HEK293 (cell line): ENCODE data around the gene ACP1.

Experiments used
- CTCF ChIA-PET: fragments of 350-600 bp; formaldehyde crosslinking; extraction: SDS; loops from one replicate; lab custom pipeline; 2021; ENCODE audit warnings: antibody characterized with exemption; lab: Yijun Ruan, JAX
- POLR2A ChIA-PET: fragments of 300-600 bp; formaldehyde crosslinking; extraction: SDS; loops from one replicate; lab custom pipeline; 2020; ENCODE audit warnings: antibody characterized with exemption, inconsistent platforms; lab: Yijun Ruan, JAX
- H3K27ac ChIP-seq: fragments of 200-500 bp; sonication (Bioruptor generic); 2 replicates; pipeline ENCODE4 v1.5.1; 2014; ENCODE audit warnings: low read depth, low read length, control low read depth, inconsistent platforms; ENCODE audit errors: extremely low read depth
- H3K36me3 ChIP-seq, 2 experiments: fragments of 200-500 bp in 1 of 2; sonication (Bioruptor generic) in 1 of 2; 1 replicate in 1 of 2; 2 replicates in 1 of 2; pipeline ENCODE4 v1.5.1; 2014 to 2017; ENCODE audit warnings: inconsistent platforms in 2 of 2, low read length in 2 of 2; ENCODE audit not compliant: control insufficient read depth in 2 of 2, insufficient read depth in 1 of 2
- H3K4me1 ChIP-seq: fragments of 200-500 bp; sonication (Bioruptor generic); 2 replicates; pipeline ENCODE4 v1.5.1; 2014; ENCODE audit warnings: mild to moderate bottlenecking, low read length, inconsistent platforms; ENCODE audit not compliant: control insufficient read depth, insufficient read depth
- H3K4me3 ChIP-seq: 2 replicates; pipeline ENCODE4 v1.5.1; 2011; ENCODE audit warnings: low read depth, mild to moderate bottlenecking, control low read depth, low read length, moderate library complexity
- H3K9me3 ChIP-seq: fragments of 200-500 bp; sonication (Bioruptor generic); 2 replicates; pipeline ENCODE4 v1.5.1; 2014; ENCODE audit warnings: low read depth, low read length, inconsistent platforms; ENCODE audit not compliant: control insufficient read depth, insufficient read depth
- GLIS1 ChIP-seq: fragments of 450-650 bp; formaldehyde crosslinking; IDR thresholded peaks from 2 replicates; pipeline ENCODE4 v1.5.1; 2016; ENCODE audit warnings: missing biosample characterization, missing genetic modification characterization
- HOXA7 ChIP-seq: sonication (generic); formaldehyde crosslinking; IDR thresholded peaks from 2 replicates; pipeline ENCODE4 v1.8.1; 2022; ENCODE audit warnings: missing genetic modification reagents, borderline replicate concordance
- PRDM2 ChIP-seq: fragments of 450-650 bp; formaldehyde crosslinking; IDR thresholded peaks from 2 replicates; pipeline ENCODE4 v1.5.1; 2016; ENCODE audit warnings: missing biosample characterization, missing genetic modification characterization, borderline replicate concordance
- RBAK ChIP-seq: fragments of 450-650 bp; formaldehyde crosslinking; IDR thresholded peaks from 2 replicates; pipeline ENCODE4 v1.5.1; 2016; ENCODE audit warnings: missing biosample characterization, missing genetic modification characterization
- SP2 ChIP-seq: fragments of 450-650 bp; formaldehyde crosslinking; IDR thresholded peaks from 2 replicates; pipeline ENCODE4 v1.5.1; 2016; ENCODE audit warnings: missing biosample characterization, missing genetic modification characterization
- YY2 ChIP-seq: fragments of 450-650 bp; formaldehyde crosslinking; IDR thresholded peaks from 2 replicates; pipeline ENCODE4 v1.5.1; 2016; ENCODE audit warnings: missing biosample characterization, missing genetic modification characterization
- ZBTB17 ChIP-seq: fragments of 450-650 bp; formaldehyde crosslinking; IDR thresholded peaks from 2 replicates; pipeline ENCODE4 v1.5.1; 2016; ENCODE audit warnings: missing biosample characterization, missing genetic modification characterization
- ZNF121 ChIP-seq: fragments of 450-650 bp; formaldehyde crosslinking; IDR thresholded peaks from 2 replicates; pipeline ENCODE4 v1.5.1; 2016; ENCODE audit warnings: missing biosample characterization, missing genetic modification characterization
- ZNF184 ChIP-seq: fragments of 450-650 bp; IDR thresholded peaks from 2 replicates; pipeline ENCODE4 v1.5.1; 2018; ENCODE audit warnings: missing biosample characterization, mild to moderate bottlenecking, missing genetic modification characterization
- ZNF26 ChIP-seq: fragments of 450-650 bp; formaldehyde crosslinking; IDR thresholded peaks from 2 replicates; pipeline ENCODE4 v1.5.1; 2016; ENCODE audit warnings: missing biosample characterization, missing genetic modification characterization
- ZNF394 ChIP-seq: fragments of 450-650 bp; formaldehyde crosslinking; IDR thresholded peaks from 2 replicates; pipeline ENCODE4 v1.5.1; 2016; ENCODE audit warnings: missing biosample characterization, missing genetic modification characterization, mild to moderate bottlenecking, moderate library complexity, borderline replicate concordance
- ZNF501 ChIP-seq: fragments of 450-650 bp; formaldehyde crosslinking; IDR thresholded peaks from 2 replicates; pipeline ENCODE4 v1.5.1; 2016; ENCODE audit warnings: missing biosample characterization, missing genetic modification characterization
- ZNF600 ChIP-seq: fragments of 450-650 bp; formaldehyde crosslinking; IDR thresholded peaks from 2 replicates; pipeline ENCODE4 v1.5.1; 2016; ENCODE audit warnings: missing biosample characterization, missing genetic modification characterization
- ZNF629 ChIP-seq: fragments of 450-650 bp; formaldehyde crosslinking; IDR thresholded peaks from 2 replicates; pipeline ENCODE4 v1.5.1; 2017; ENCODE audit warnings: missing biosample characterization, missing genetic modification characterization
- ZNF658 ChIP-seq: fragments of 450-650 bp; formaldehyde crosslinking; IDR thresholded peaks from 2 replicates; pipeline ENCODE4; 2016; ENCODE audit warnings: missing biosample characterization, missing genetic modification characterization
- ZNF660 ChIP-seq: fragments of 450-650 bp; IDR thresholded peaks from 2 replicates; pipeline ENCODE4 v1.5.1; 2018; ENCODE audit warnings: missing biosample characterization, mild to moderate bottlenecking, missing genetic modification characterization
- ZNF76 ChIP-seq: fragments of 450-650 bp; formaldehyde crosslinking; IDR thresholded peaks from 2 replicates; pipeline ENCODE4; 2016; ENCODE audit warnings: low read depth, missing biosample characterization, missing genetic modification characterization, borderline replicate concordance
- TF ChIP-seq, protein P1 (sequence below): fragments of 450-650 bp; formaldehyde crosslinking; IDR thresholded peaks from 2 replicates; pipeline ENCODE4 v1.5.1; 2017; ENCODE audit warnings: missing biosample characterization, missing genetic modification characterization
- TF ChIP-seq, protein P2 (sequence below): fragments of 450-650 bp; formaldehyde crosslinking; IDR thresholded peaks from 2 replicates; pipeline ENCODE4 v1.5.1; 2016; ENCODE audit warnings: missing biosample characterization, missing genetic modification characterization
- TF ChIP-seq, protein P3 (sequence below): fragments of 450-650 bp; formaldehyde crosslinking; conservative IDR thresholded peaks from 2 replicates; pipeline ENCODE4 v1.5.1; 2016; ENCODE audit warnings: low read depth, missing biosample characterization, missing genetic modification characterization

ACP1 gene

GRCh38 chr2:256094-256493, 8.7 kb upstream of the ACP1 start:
- ChIA-PET CTCF (interaction anchor here (1.0 kb wide), 1 partner anchor 76 kb away, joined by 3 read pairs; no protein-coding TSS in a partner anchor), POLR2A (no interaction called here)
- H3K4me3 ChIP-seq: no peak overlapping the region
- H3K4me1 ChIP-seq: no peaks in the 10 kb centered on the region
- TF ChIP-seq, protein P1, sequence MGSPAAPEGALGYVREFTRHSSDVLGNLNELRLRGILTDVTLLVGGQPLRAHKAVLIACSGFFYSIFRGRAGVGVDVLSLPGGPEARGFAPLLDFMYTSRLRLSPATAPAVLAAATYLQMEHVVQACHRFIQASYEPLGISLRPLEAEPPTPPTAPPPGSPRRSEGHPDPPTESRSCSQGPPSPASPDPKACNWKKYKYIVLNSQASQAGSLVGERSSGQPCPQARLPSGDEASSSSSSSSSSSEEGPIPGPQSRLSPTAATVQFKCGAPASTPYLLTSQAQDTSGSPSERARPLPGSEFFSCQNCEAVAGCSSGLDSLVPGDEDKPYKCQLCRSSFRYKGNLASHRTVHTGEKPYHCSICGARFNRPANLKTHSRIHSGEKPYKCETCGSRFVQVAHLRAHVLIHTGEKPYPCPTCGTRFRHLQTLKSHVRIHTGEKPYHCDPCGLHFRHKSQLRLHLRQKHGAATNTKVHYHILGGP (tag by site-specific recombination): no peak
- TF ChIP-seq ZNF658 (tag by site-specific recombination): no peak
- TF ChIP-seq ZBTB17: no peak
- TF ChIP-seq ZNF121 (tag by site-specific recombination): no peak
- no peaks in the 10 kb centered on the region for H3K9me3 ChIP-seq
- no peak overlapping the region for H3K27ac ChIP-seq
- no peaks in the 10 kb centered on the region for H3K36me3 ChIP-seq

DNA sequence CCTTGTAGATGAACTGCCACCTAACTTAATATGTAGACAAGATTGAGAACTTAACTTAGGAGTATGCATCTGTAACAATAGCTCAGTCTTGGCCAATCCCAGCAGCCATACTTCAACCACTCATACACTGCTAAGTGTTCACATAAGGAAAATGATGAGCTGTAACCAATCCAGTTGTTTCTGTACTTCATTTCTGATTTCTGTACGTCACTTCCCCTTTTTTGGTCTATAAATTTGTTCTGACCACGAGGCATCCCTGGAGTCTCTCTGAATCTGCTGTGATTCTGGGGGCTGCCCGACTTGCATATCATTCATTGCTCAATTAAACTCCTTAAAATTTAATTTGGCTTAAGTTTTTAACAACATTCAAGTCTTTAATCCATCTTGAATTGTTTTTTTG, 7.3 kb upstream of the ACP1 start:
- POLR2A ChIA-PET: no interaction called here
- CTCF ChIA-PET: interaction anchor here (0.8 to 1.2 kb wide), 2 partner anchors 11 to 12 kb away, joined by 3 to 4 read pairs; no protein-coding TSS in a partner anchor
- TF ChIP-seq ZNF660 (tag by site-specific recombination) (no peak), PRDM2 (no peak), HOXA7 (CRISPR knock-in tag) (no peak), YY2 (tag by site-specific recombination) (no peak), GLIS1 (tag by site-specific recombination) (no peak), SP2 (tag by site-specific recombination) (no peak), RBAK (tag by site-specific recombination) (no peak), ZNF600 (tag by site-specific recombination) (no peak), ZNF76 (no peak), ZNF184 (tag by site-specific recombination) (no peak), ZNF26 (no peak), ZNF629 (no peak), ZNF394 (tag by site-specific recombination) (no peak), ZNF501 (no peak)
- TF ChIP-seq, protein P2, sequence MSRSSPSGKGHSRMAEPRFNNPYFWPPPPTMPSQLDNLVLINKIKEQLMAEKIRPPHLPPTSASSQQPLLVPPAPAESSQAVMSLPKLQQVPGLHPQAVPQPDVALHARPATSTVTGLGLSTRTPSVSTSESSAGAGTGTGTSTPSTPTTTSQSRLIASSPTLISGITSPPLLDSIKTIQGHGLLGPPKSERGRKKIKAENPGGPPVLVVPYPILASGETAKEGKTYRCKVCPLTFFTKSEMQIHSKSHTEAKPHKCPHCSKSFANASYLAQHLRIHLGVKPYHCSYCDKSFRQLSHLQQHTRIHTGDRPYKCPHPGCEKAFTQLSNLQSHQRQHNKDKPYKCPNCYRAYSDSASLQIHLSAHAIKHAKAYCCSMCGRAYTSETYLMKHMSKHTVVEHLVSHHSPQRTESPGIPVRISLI (tag by site-specific recombination): no peak
- TF ChIP-seq, protein P3, sequence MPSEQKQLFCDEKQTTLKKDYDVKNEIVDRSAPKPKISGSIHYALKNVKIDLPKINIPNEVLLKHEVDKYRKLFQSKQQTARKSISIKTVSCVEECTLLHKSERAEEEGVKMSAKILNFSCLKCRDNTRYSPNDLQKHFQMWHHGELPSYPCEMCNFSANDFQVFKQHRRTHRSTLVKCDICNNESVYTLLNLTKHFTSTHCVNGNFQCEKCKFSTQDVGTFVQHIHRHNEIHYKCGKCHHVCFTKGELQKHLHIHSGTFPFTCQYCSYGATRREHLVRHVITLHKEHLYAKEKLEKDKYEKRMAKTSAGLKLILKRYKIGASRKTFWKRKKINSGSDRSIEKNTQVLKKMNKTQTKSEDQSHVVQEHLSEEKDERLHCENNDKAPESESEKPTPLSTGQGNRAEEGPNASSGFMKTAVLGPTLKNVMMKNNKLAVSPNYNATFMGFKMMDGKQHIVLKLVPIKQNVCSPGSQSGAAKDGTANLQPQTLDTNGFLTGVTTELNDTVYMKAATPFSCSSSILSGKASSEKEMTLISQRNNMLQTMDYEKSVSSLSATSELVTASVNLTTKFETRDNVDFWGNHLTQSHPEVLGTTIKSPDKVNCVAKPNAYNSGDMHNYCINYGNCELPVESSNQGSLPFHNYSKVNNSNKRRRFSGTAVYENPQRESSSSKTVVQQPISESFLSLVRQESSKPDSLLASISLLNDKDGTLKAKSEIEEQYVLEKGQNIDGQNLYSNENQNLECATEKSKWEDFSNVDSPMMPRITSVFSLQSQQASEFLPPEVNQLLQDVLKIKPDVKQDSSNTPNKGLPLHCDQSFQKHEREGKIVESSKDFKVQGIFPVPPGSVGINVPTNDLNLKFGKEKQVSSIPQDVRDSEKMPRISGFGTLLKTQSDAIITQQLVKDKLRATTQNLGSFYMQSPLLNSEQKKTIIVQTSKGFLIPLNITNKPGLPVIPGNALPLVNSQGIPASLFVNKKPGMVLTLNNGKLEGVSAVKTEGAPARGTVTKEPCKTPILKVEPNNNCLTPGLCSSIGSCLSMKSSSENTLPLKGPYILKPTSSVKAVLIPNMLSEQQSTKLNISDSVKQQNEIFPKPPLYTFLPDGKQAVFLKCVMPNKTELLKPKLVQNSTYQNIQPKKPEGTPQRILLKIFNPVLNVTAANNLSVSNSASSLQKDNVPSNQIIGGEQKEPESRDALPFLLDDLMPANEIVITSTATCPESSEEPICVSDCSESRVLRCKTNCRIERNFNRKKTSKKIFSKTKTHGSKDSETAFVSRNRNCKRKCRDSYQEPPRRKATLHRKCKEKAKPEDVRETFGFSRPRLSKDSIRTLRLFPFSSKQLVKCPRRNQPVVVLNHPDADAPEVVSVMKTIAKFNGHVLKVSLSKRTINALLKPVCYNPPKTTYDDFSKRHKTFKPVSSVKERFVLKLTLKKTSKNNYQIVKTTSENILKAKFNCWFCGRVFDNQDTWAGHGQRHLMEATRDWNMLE (tag by site-specific recombination): no peak

More for the DNA sequence above, 7.3 kb upstream of the ACP1 start:
- no peaks in the 10 kb centered on the region for H3K36me3 ChIP-seq
- H3K4me1 ChIP-seq: no peaks in the 10 kb centered on the region
- no peak overlapping the region for H3K27ac ChIP-seq
- H3K9me3 ChIP-seq: no peaks in the 10 kb centered on the region
- H3K4me3 ChIP-seq: no peak overlapping the region
